Upper lobe of right lung (tissue), 1 donor: ENCODE measurements around the gene TMEM266. TPM values are rescaled to one million over a fixed set of nuclear protein-coding genes. Genes with fewer than 3 reads are reported as not detected.

ENCODE experiments used
- ATAC-seq: fragments of 200-7000 bp; cut with Tn5 transposase; one replicate; pipeline ENCODE4 v1.9.1; 2020; ENCODE audit warnings: mild to moderate bottlenecking, moderate library complexity
- DNase-seq: peaks from one replicate; pipeline ENCODE4 v3.0.0-alpha.2; 2020
- H3K27ac ChIP-seq: fragments of 200-600 bp; one replicate; pipeline ENCODE4 v1.8.0; 2022
- H3K27me3 ChIP-seq: fragments of 200-600 bp; one replicate; pipeline ENCODE4 v1.8.0; 2022; ENCODE audit warnings: mild to moderate bottlenecking
- H3K36me3 ChIP-seq: fragments of 200-600 bp; one replicate; pipeline ENCODE4 v1.8.0; 2022
- H3K4me1 ChIP-seq: fragments of 200-600 bp; one replicate; pipeline ENCODE4 v1.8.0; 2022
- H3K4me3 ChIP-seq: fragments of 200-600 bp; one replicate; pipeline ENCODE4 v1.8.0; 2022; ENCODE audit warnings: mild to moderate bottlenecking
- H3K9me3 ChIP-seq: fragments of 200-600 bp; one replicate; pipeline ENCODE4 v1.8.0; 2022
- intact Hi-C: fragments of 100-400 bp; cut with DNase I; formaldehyde crosslinking; loops from one replicate; pipeline ENCODE4 v1.11.0; 2022
- total RNA-seq: library from RNA; stranded (reverse); fragmentation: NEBNext Ultra II Directional; extraction: Animal tissue kit (Norgen Biotek cat#: 25700); gene quantifications from one replicate; pipeline ENCODE4 v1.2.1, GENCODE V29; 2021
- TF ChIP-seq, protein P1 (sequence below): fragments of 200-600 bp; IDR thresholded peaks from one replicate; pipeline ENCODE4 v1.8.0; 2022; ENCODE audit warnings: antibody characterized with exemption
- donor health status: DM: no; HTN: yes; CAD: no; lungs with severe emphysema.

The TMEM266 gene
- total RNA-seq, 1 donor from 2014 or later = 2.5 TPM

DNA sequence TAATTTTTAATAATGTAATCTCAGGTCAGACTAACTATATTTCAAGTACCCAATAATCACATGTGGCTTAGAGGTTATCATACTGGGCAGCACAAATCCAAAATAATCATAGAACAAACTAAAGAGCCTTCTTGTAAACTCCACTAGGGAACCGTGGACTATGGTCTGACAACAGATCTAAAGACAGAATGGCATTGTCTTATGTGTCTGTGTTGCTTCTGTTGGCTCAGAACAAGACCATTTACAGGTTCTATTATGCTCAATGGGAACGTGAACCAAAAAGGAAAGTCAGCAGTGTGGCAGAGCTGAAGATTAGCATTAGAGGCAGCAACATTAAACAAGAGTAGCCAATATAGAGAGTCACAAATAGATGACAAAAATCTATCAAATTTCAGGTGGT is 176.6 kb downstream of the TMEM266 start:
- Histone ChIP-seq H3K36me3 (peaks cover 8% of the 10 kb centered on the region), H3K4me1 (no peaks in the 10 kb centered on the region), H3K9me3 (no peaks in the 10 kb centered on the region), H3K4me3 (no peak overlapping the region), H3K27me3 (no peaks in the 10 kb centered on the region), H3K27ac (no peak overlapping the region)
- TF ChIP-seq, protein P1, sequence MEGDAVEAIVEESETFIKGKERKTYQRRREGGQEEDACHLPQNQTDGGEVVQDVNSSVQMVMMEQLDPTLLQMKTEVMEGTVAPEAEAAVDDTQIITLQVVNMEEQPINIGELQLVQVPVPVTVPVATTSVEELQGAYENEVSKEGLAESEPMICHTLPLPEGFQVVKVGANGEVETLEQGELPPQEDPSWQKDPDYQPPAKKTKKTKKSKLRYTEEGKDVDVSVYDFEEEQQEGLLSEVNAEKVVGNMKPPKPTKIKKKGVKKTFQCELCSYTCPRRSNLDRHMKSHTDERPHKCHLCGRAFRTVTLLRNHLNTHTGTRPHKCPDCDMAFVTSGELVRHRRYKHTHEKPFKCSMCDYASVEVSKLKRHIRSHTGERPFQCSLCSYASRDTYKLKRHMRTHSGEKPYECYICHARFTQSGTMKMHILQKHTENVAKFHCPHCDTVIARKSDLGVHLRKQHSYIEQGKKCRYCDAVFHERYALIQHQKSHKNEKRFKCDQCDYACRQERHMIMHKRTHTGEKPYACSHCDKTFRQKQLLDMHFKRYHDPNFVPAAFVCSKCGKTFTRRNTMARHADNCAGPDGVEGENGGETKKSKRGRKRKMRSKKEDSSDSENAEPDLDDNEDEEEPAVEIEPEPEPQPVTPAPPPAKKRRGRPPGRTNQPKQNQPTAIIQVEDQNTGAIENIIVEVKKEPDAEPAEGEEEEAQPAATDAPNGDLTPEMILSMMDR = no peak
- ATAC-seq (no peak), DNase-seq (no peak)
- intact Hi-C loops = no loop called here

DNA sequence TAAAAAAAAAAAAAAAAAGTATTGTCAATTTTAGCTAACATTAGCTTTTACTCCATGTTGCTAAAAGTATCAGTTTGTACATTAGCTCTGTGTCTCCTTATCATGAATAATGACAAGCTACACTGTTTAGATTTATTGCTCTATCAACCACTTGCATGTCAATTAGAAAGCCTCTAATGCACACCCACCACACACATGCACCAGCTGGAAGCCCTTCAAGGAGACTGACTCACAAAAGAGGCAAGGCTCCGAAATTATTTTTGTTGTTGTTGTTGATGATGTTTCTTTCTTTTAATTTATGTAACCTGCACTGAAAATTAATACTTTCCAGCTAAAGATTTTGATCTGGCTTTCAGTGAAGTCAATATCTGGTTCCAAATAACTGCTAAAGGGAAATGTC is 180.0 kb downstream of the TMEM266 start:
- no peaks in the 10 kb centered on the region for H3K9me3 ChIP-seq
- TF ChIP-seq, protein P1 = no peak
- no peaks in the 10 kb centered on the region for H3K27me3 ChIP-seq
- H3K27ac ChIP-seq = no peak overlapping the region
- DNase-seq = no peak
- H3K4me3 ChIP-seq = no peak overlapping the region
- intact Hi-C loops = no loop called here
- peaks cover 8% of the 10 kb centered on the region for H3K36me3 ChIP-seq
- H3K4me1 ChIP-seq = no peaks in the 10 kb centered on the region
- no peak for ATAC-seq

DNA sequence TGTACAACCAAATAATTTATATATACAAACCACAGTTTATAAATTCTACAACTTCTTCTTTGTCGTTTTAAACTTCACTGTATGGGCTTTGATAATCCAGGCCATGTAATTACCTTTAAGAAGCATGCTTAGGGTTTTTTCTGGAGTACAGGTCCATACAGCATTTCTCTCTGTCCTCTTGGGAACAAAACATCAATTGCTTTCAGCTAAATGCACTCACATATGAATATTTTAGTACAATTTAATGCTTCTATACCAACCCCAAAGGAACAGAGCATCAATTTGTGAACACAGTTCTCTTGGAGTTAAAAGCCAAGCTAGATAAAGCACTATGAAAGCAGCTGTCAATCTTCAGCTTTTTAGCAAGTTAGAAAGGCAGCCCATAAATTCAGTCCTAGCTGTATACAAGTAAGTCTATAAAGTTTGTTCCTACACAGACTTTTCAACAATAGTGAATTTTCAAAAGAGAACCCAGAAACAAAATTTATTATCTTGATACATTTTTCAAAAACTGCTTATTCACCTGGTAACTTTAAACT is 185.4 kb downstream of the TMEM266 start:
- ATAC-seq (no peak), DNase-seq (no peak)
- TF ChIP-seq, protein P1 = no peak
- H3K27ac ChIP-seq = no peak overlapping the region
- no peak overlapping the region for H3K4me3 ChIP-seq
- intact Hi-C loops = no loop called here
- H3K36me3 ChIP-seq = peaks cover 7% of the 10 kb centered on the region
- H3K9me3 ChIP-seq = no peaks in the 10 kb centered on the region
- no peaks in the 10 kb centered on the region for H3K4me1 ChIP-seq
- H3K27me3 ChIP-seq = no peaks in the 10 kb centered on the region

DNA sequence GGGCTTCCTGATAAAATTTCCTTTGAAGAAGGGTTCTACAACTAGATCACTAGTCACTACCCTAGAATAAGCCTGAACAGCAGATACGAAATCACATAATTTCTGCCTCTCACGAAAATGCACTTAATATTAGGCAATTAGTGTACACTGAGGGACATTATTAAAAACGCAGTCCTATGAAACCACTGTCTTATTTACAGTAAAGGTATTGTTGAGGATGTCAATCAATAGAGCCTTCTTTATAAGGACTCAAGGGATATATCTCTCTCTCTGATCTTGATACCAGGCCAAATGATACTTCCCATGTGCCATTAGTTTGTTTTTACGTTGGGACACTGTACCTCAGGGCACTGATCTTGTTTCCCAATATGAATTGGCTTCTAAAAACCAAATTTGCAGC is 191.9 kb downstream of the TMEM266 start:
- no peaks in the 10 kb centered on the region for H3K4me1 ChIP-seq
- TF ChIP-seq, protein P1 = no peak
- no peaks in the 10 kb centered on the region for H3K36me3 ChIP-seq
- no peak for DNase-seq
- H3K4me3 ChIP-seq = no peak overlapping the region
- H3K27me3 ChIP-seq = no peaks in the 10 kb centered on the region
- no peak for ATAC-seq
- H3K9me3 ChIP-seq = no peaks in the 10 kb centered on the region
- no peak overlapping the region for H3K27ac ChIP-seq
- intact Hi-C loops = no loop called here

DNA sequence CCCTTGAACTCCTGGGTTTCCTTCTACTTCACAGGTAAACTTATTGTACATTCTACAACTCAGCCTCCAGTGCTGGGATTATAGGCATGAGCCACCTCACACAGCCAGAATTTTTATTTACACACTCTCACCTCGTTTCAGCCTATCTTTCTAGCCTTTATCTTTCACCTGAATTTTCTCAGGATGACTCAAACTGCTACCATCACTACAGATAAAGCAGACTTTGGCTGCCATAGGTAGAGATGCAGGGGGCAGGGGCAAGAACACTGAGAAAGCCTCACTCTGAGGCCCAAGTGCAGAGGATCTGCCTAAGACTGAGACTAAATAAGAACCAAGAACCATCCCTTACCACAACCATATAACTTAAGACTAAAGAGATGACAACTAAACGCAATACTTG is 192.5 kb downstream of the TMEM266 start:
- TF ChIP-seq, protein P1 = no peak
- no peaks in the 10 kb centered on the region for H3K36me3 ChIP-seq

More for the DNA sequence above, 192.5 kb downstream of the TMEM266 start:
- Histone ChIP-seq H3K4me3 (no peak overlapping the region), H3K4me1 (no peaks in the 10 kb centered on the region), H3K9me3 (no peaks in the 10 kb centered on the region), H3K27me3 (no peaks in the 10 kb centered on the region), H3K27ac (no peak overlapping the region)
- no peak for ATAC-seq
- no peak for DNase-seq
- intact Hi-C loops = no loop called here
